Measurements from ENCODE around the gene ARHGEF16. TPM values are rescaled to one million over a fixed set of nuclear protein-coding genes. Genes with fewer than 3 reads are reported as not detected.
A peak's percentile ranks its signal among the peaks of the same experiment; 100 is the strongest.

Gene ARHGEF16
- total RNA-seq, 1 donor from 2014 or later: 1.3 TPM

DNA sequence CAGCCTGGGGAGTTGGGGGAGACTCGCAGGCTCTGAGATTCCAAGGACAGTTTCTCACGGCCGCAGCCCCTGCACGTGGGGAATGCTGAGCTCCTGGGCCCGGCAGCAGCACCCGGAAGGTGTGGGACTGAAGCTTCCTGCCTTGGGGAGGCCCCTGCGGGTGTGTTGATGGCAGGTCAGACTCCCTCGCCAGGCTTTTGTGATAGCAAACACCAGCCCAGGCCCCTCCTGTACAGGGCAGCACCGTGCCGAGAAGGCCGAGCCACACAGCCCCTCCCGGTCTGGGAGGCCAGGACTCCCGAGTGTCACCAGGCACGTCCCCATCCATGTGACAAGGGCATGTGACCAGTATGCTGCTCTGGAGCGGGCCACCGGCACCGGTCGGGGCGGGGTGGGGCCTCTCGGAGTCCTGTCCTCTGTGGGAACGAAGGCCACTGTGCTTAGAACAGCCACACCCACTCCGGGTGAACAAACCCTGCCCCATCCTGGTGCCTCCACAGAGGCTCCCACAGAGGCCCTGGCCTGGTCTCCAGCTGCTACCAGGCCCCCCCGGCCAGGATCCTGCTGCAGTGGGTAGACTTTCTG lies 31.1 kb upstream of the ARHGEF16 start:
- Histone ChIP-seq H2AFZ (replicated peaks) (no peak overlapping the region), H3K9me3 (ENCODE audit: low read depth) (no peaks in the 10 kb centered on the region), H3K9ac (no peak overlapping the region), H3K4me1 (no peaks in the 10 kb centered on the region), H4K20me1 (ENCODE audit: low read depth) (no peaks in the 10 kb centered on the region), H3K27ac (no peak overlapping the region), H3K27me3 (no peaks in the 10 kb centered on the region), H3K79me2 (ENCODE audit: low read depth) (no peaks in the 10 kb centered on the region), H3K36me3 (no peaks in the 10 kb centered on the region), H3F3A (ENCODE audit: low read depth) (no peaks in the 10 kb centered on the region), H3K4me2 (no peak overlapping the region), H3K4me3 (no peak overlapping the region)
- H3K27ac Mint-ChIP-seq: no peak overlapping the region
- no peak for DNase-seq (ENCODE audit: low spot score)
- H3K4me1 Mint-ChIP-seq: peaks cover 13% of the 10 kb centered on the region
- no peak for TF ChIP-seq EZH2phosphoT487 (IDR thresholded peaks at IDR 0.05)
- no peak for TF ChIP-seq EZH2 (IDR thresholded peaks at IDR 0.05)
- TF ChIP-seq, protein P1, sequence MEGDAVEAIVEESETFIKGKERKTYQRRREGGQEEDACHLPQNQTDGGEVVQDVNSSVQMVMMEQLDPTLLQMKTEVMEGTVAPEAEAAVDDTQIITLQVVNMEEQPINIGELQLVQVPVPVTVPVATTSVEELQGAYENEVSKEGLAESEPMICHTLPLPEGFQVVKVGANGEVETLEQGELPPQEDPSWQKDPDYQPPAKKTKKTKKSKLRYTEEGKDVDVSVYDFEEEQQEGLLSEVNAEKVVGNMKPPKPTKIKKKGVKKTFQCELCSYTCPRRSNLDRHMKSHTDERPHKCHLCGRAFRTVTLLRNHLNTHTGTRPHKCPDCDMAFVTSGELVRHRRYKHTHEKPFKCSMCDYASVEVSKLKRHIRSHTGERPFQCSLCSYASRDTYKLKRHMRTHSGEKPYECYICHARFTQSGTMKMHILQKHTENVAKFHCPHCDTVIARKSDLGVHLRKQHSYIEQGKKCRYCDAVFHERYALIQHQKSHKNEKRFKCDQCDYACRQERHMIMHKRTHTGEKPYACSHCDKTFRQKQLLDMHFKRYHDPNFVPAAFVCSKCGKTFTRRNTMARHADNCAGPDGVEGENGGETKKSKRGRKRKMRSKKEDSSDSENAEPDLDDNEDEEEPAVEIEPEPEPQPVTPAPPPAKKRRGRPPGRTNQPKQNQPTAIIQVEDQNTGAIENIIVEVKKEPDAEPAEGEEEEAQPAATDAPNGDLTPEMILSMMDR (IDR thresholded peaks at IDR 0.05): no peak
- no peak overlapping the region for H3K4me3 Mint-ChIP-seq
- peaks cover 7% of the 10 kb centered on the region for H3K27me3 Mint-ChIP-seq (ENCODE audit: insufficient read depth, low read depth)
- H3K9me3 Mint-ChIP-seq: no peaks in the 10 kb centered on the region
- peaks cover 6% of the 10 kb centered on the region for H3K36me3 Mint-ChIP-seq

DNA sequence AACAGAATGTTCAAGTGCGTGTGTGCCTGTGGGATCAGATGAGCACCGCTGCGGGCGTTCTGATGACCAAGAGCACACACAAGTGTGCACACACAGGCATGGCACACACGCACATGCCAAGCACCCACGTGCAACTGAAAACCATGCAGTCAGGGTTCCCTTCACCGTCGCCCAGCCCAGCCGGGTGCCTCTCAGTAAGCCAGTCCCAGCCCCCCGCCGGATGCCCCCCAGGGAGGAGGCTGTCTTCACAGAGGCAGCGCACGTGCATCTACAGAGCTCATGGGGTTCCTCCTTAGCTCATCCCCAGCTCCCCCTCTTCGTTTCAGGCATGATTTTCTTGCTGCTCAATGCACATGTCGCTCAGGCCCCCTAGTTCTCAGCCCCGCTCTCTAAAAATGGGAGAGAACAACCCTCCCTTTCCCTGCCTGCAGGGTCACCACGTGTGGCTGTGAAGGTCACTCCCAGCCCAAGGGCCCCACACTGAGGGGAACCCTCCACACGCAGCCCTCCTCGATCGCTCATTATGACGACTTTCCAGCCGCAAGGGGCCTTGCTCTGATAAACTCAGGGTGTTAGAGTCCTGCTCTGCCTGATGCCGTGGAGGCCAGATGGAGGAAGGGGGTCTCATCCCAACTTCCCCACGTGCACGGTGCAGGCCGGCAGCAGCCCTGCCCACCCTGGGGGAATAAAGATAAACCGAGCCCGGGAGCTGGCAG lies 30.4 kb upstream of the ARHGEF16 start:
- no peaks in the 10 kb centered on the region for H3K9me3 ChIP-seq (ENCODE audit: low read depth)
- Mint-ChIP-seq H3K9me3 (no peaks in the 10 kb centered on the region), H3K4me1 (peaks cover 13% of the 10 kb centered on the region), H3K36me3 (peaks cover 6% of the 10 kb centered on the region), H3K4me3 (no peak overlapping the region), H3K27me3 (ENCODE audit: insufficient read depth, low read depth) (peaks cover 7% of the 10 kb centered on the region), H3K27ac (peak overlapping the region; percentile 91)
- no peak overlapping the region for H3K4me2 ChIP-seq
- H3F3A ChIP-seq (ENCODE audit: low read depth): no peaks in the 10 kb centered on the region
- no peak overlapping the region for H3K9ac ChIP-seq
- H2AFZ ChIP-seq (replicated peaks): no peak overlapping the region
- H3K4me1 ChIP-seq: no peaks in the 10 kb centered on the region
- no peaks in the 10 kb centered on the region for H3K79me2 ChIP-seq (ENCODE audit: low read depth)
- no peaks in the 10 kb centered on the region for H3K36me3 ChIP-seq
- no peak overlapping the region for H3K4me3 ChIP-seq
- TF ChIP-seq, protein P1 (IDR thresholded peaks at IDR 0.05): no peak
- no peak for TF ChIP-seq EZH2phosphoT487 (IDR thresholded peaks at IDR 0.05)
- no peak for TF ChIP-seq EZH2 (IDR thresholded peaks at IDR 0.05)
- no peaks in the 10 kb centered on the region for H4K20me1 ChIP-seq (ENCODE audit: low read depth)
- no peak overlapping the region for H3K27ac ChIP-seq
- no peak for DNase-seq (ENCODE audit: low spot score)
- H3K27me3 ChIP-seq: no peaks in the 10 kb centered on the region

DNA sequence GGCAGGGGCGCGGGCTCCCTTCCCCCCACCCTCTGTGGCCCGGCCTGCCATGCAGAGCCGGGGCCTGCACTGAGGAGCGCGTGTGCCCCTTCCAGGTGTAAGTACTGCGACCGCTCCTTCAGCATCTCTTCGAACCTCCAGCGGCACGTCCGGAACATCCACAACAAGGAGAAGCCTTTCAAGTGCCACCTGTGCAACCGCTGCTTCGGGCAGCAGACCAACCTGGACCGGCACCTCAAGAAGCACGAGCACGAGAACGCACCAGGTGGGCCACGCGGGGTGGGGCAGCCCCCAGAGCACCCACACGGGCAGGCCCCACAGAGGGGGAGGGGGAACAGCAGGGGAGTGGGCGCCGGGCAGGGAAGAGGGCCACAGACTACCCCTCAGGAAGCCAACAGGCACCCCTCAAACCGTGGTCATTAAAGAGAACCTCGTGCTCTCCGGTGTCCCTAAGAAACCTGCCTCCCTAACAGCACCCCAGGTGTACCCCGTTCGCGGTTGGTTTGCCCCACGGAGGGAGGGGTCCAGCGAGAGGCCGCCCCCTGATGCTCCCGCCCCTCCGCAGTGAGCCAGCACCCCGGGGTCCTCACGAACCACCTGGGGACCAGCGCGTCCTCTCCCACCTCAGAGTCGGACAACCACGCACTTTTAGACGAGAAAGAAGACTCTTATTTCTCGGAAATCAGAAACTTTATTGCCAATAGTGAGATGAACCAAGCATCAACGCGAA lies 28.8 kb upstream of the ARHGEF16 start:
- Histone ChIP-seq H2AFZ (replicated peaks) (no peak overlapping the region), H3K4me1 (no peaks in the 10 kb centered on the region), H3K4me3 (no peak overlapping the region), H3K27me3 (no peaks in the 10 kb centered on the region), H3K27ac (no peak overlapping the region), H4K20me1 (ENCODE audit: low read depth) (no peaks in the 10 kb centered on the region), H3K79me2 (ENCODE audit: low read depth) (no peaks in the 10 kb centered on the region), H3K9ac (no peak overlapping the region), H3K4me2 (no peak overlapping the region), H3F3A (ENCODE audit: low read depth) (no peaks in the 10 kb centered on the region), H3K9me3 (ENCODE audit: low read depth) (no peaks in the 10 kb centered on the region), H3K36me3 (no peaks in the 10 kb centered on the region)
- Mint-ChIP-seq H3K4me3 (no peak overlapping the region), H3K36me3 (peaks cover 3% of the 10 kb centered on the region), H3K27ac (no peak overlapping the region), H3K27me3 (ENCODE audit: insufficient read depth, low read depth) (peaks cover 7% of the 10 kb centered on the region), H3K9me3 (no peaks in the 10 kb centered on the region), H3K4me1 (peaks cover 13% of the 10 kb centered on the region)
- TF ChIP-seq EZH2 (IDR thresholded peaks at IDR 0.05): no peak
- no peak for TF ChIP-seq EZH2phosphoT487 (IDR thresholded peaks at IDR 0.05)
- TF ChIP-seq, protein P1 (IDR thresholded peaks at IDR 0.05): no peak
- no peak for DNase-seq (ENCODE audit: low spot score)
